GM03348 (cell line): ENCODE data around the gene ESPL1.

ENCODE experiments used
- DNase-seq: peaks from one replicate; pipeline ENCODE4 v3.0.0; 2012; ENCODE audit warnings: low spot score

The ESPL1 gene

GRCh38 chr12:53340398-53340797 lies 72.3 kb downstream of the ESPL1 start:
- no peak for DNase-seq
